Bronchial epithelial cell (primary cell): ENCODE data around the gene TMEM14C. TPM values are rescaled to one million over a fixed set of nuclear protein-coding genes. Genes with fewer than 3 reads are reported as not detected.
"Not testable (repeated sequence)": the region's sequence is repeated elsewhere in the genome, so short reads cannot be mapped to it uniquely, and the experiment has no call there.

Experiments used
- DNase-seq: peaks from one replicate; pipeline ENCODE4 v3.0.0-alpha.2; 2010; ENCODE audit warnings: low read depth
- FAIRE-seq: peaks from 2 replicates; lab custom pipeline; 2011; peaks lifted over from hg19 to GRCh38; lab: Jason Lieb, UNC
- H3K27me3 ChIP-seq: 2 replicates; pipeline ENCODE4 v1.5.1; 2011; ENCODE audit warnings: low read length; ENCODE audit not compliant: control insufficient read depth, insufficient read depth
- H3K36me3 ChIP-seq: 2 replicates; pipeline ENCODE4 v1.5.1; 2011; ENCODE audit warnings: low read length; ENCODE audit not compliant: control insufficient read depth, insufficient read depth
- H3K4me3 ChIP-seq: 2 replicates; pipeline ENCODE4 v1.5.1; 2011; ENCODE audit warnings: mild to moderate bottlenecking, low read depth, low read length, control low read depth
- CTCF ChIP-seq: IDR thresholded peaks from 2 replicates; pipeline ENCODE4 v1.5.1; 2011; ENCODE audit warnings: mild to moderate bottlenecking, moderate library complexity, low read length, control low read depth, inconsistent platforms; ENCODE audit not compliant: insufficient read depth, severe bottlenecking
- total RNA-seq: library from RNA; depleted of rRNA; stranded (reverse); fragments of >200 nt; gene quantifications from 2 replicates; pipeline ENCODE4 v1.2.1, GENCODE V29; 2014

Gene TMEM14C
- total RNA-seq, 1 donor from 2014 or later: 132 TPM

- no peaks in the 10 kb centered on the region for H3K27me3 ChIP-seq
- no peak for TF ChIP-seq CTCF
- peaks cover 8% of the 10 kb centered on the region for H3K36me3 ChIP-seq
- peak overlapping the region; percentile 70 for H3K4me3 ChIP-seq
- no peak for DNase-seq
- no peak for FAIRE-seq
Observed at GRCh38 chr6:10746915-10747250, 24.0 kb downstream of the TMEM14C start.

- DNase-seq (peak; percentile 89), FAIRE-seq (no peak)
- TF ChIP-seq CTCF: no peak
- no peaks in the 10 kb centered on the region for H3K27me3 ChIP-seq
- peaks cover 8% of the 10 kb centered on the region for H3K36me3 ChIP-seq
- peak within 1 kb of the TSS; percentile 70 for H3K4me3 ChIP-seq
Observed at GRCh38 chr6:10747251-10747972, 24.5 kb downstream of the TMEM14C start, which contains the start of gene TMEM14B. Gene TMEM14B, plus strand, starts transcription at chr6:10747805. Its CDS starts 1,441 bp downstream, at chr6:10749246.

- peaks cover 14% of the 10 kb centered on the region for H3K36me3 ChIP-seq
- DNase-seq: no peak
- H3K27me3 ChIP-seq: no peaks in the 10 kb centered on the region
- H3K4me3 ChIP-seq: no peak overlapping the region
- FAIRE-seq: no peak
- no peak for TF ChIP-seq CTCF
Observed at GRCh38 chr6:10749734-10750133, 26.9 kb downstream of the TMEM14C start.

GRCh38 chr6:10750568-10750967 is 27.7 kb downstream of the TMEM14C start:
- H3K4me3 ChIP-seq, FAIRE-seq, H3K27me3 ChIP-seq, DNase-seq: not testable (repeated sequence)
- H3K36me3 ChIP-seq: peaks cover 17% of the 10 kb centered on the region

- not testable (repeated sequence) for H3K4me3 ChIP-seq, DNase-seq, H3K27me3 ChIP-seq
- FAIRE-seq: peak; percentile 81
- H3K36me3 ChIP-seq: peaks cover 18% of the 10 kb centered on the region
Observed at GRCh38 chr6:10751757-10752156, 28.9 kb downstream of the TMEM14C start.

- H3K4me3 ChIP-seq: no peak overlapping the region
- TF ChIP-seq CTCF: no peak
- DNase-seq (no peak), FAIRE-seq (no peak)
- H3K27me3 ChIP-seq: no peaks in the 10 kb centered on the region
- peaks cover 14% of the 10 kb centered on the region for H3K36me3 ChIP-seq
Observed at GRCh38 chr6:10756085-10756484, 33.2 kb downstream of the TMEM14C start.
